GM12873 (cell line): Measurements from ENCODE around the gene EIF3L.

Experiments used
- CTCF ChIP-seq: IDR thresholded peaks from 2 replicates; pipeline ENCODE4 v1.5.1; 2012; ENCODE audit warnings: low read depth, mild to moderate bottlenecking, moderate library complexity, low read length, control low read depth; ENCODE audit not compliant: insufficient read depth; ENCODE audit errors: missing control alignments

Gene EIF3L

GRCh38 chr22:37811867-37812266, 37.4 kb upstream of the EIF3L start:
- no peak for TF ChIP-seq CTCF

GRCh38 chr22:37812869-37813678, 36.1 kb upstream of the EIF3L start:
- no peak for TF ChIP-seq CTCF

GRCh38 chr22:37815593-37815992, 33.6 kb upstream of the EIF3L start:
- TF ChIP-seq CTCF: no peak

GRCh38 chr22:37816543-37817180, 32.6 kb upstream of the EIF3L start:
- TF ChIP-seq CTCF: no peak

GRCh38 chr22:37817705-37818408, 31.4 kb upstream of the EIF3L start:
- peak; percentile 96 for TF ChIP-seq CTCF

- TF ChIP-seq CTCF: peak; percentile 49
Observed at GRCh38 chr22:37818409-37819104, 30.7 kb upstream of the EIF3L start.

- TF ChIP-seq CTCF: no peak
Observed at GRCh38 chr22:37819105-37819433, 30.1 kb upstream of the EIF3L start.
